GM12872 (cell line): ENCODE measurements around the gene ATP1A4.

Source experiments
- TF ChIP-seq, protein P1 (sequence below): IDR thresholded peaks from 3 replicates; pipeline ENCODE4 v1.5.1; 2011; ENCODE audit warnings: low read depth, mild to moderate bottlenecking, low read length, moderate library complexity; ENCODE audit not compliant: insufficient read depth

The ATP1A4 gene

GRCh38 chr1:160109686-160110085, 41.7 kb upstream of the ATP1A4 start:
- TF ChIP-seq, protein P1, sequence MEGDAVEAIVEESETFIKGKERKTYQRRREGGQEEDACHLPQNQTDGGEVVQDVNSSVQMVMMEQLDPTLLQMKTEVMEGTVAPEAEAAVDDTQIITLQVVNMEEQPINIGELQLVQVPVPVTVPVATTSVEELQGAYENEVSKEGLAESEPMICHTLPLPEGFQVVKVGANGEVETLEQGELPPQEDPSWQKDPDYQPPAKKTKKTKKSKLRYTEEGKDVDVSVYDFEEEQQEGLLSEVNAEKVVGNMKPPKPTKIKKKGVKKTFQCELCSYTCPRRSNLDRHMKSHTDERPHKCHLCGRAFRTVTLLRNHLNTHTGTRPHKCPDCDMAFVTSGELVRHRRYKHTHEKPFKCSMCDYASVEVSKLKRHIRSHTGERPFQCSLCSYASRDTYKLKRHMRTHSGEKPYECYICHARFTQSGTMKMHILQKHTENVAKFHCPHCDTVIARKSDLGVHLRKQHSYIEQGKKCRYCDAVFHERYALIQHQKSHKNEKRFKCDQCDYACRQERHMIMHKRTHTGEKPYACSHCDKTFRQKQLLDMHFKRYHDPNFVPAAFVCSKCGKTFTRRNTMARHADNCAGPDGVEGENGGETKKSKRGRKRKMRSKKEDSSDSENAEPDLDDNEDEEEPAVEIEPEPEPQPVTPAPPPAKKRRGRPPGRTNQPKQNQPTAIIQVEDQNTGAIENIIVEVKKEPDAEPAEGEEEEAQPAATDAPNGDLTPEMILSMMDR, result no peak

DNA sequence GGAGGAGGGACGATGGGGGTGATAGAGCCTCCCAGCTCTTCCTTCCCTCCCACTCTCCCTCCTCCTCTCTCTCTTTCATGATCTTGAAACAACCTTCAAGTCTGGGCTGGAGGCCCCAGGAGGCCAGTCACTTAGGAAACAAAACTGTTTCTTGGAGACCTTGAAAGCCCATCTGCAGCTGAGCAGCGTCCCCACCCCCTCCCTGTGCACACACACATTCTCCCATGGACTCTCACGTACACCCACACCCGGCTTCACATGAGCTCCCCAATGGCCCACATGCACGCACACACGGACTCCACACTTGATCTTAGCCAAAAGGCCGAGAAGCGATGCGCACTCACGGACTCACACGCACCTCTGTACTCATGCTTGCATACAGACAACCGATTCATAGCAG, 39.0 kb upstream of the ATP1A4 start:
- TF ChIP-seq, protein P1, result no peak

DNA sequence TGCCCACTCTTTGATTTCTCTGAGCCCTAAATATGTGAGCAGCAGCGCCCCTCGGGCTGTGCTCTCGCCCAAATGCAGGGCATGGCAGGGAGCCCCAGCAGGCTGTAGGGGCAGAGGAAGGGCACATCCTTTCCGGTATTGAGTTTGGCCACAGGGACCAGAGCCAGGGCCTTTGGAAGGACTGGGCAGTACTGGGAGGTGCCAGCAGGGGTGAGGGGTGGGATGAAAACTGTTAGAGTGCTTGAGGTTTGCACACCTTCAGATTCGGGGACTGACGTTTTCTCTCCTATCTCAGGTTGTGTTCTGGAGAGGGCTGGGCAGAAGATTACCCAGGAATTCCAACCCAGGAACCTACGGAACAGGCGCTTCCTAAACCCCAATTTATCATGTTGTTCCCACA, 38.0 kb upstream of the ATP1A4 start:
- TF ChIP-seq, protein P1, result no peak

DNA sequence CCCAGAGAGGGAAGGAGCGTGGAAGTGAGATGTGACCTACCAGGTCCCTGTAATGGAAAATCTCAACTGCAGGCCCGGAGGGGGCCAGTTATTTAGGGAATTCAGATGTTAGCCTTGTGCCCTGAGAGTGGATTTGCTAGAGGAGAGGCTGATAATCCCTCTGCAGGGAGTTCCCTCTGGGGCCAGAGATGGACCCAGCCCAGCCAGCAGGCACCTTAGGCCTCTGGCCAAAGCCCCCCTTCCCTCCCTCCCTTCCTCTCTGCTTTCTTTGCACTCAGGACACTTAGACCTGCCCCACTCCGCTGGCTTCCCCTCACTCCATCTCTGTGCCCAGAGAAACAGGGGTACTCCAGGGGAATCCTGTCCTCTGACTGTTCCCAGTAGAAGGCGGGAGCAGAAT, 37.3 kb upstream of the ATP1A4 start:
- TF ChIP-seq, protein P1, result no peak

DNA sequence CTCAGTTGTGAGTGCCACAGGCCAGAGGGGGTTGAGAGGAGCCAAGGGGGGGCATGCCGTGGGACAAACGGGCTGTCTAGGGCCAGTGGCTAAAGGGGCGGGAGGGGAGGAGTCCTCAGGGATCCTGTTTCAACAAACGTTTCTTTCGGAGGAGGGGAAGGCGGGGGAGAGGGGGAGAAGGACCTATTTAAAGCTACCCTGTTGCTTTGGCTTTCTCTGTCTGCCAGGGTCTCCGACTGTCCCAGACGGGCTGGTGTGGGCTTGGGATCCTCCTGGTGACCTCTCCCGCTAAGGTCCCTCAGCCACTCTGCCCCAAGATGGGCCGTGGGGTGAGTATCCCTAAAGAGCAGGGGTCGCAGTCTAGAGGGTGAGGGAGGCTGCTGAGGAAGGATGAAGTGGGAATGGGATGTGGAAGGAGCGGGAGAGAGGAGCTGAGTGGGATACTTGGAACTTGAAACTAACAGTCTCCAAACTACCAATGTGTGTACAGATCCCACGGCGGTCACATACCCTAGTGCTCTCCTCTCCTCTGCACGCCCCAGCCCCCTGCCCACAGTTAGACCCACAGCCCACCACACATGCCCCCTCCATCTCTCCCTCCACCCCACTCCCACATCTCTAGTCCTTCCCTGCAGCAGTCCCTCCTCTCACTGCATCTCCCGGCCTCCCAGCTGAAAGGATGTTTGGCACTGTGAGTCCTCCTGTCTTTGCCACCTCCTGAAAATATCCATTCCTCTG, 35.7 kb upstream of the ATP1A4 start, which contains the start of gene ATP1A2:
TSS of gene ATP1A2 (plus strand) at position 215 of the 738 bp plus-strand sequence. CDS start at position 318, 103 bp downstream.
- TF ChIP-seq, protein P1, result no peak

DNA sequence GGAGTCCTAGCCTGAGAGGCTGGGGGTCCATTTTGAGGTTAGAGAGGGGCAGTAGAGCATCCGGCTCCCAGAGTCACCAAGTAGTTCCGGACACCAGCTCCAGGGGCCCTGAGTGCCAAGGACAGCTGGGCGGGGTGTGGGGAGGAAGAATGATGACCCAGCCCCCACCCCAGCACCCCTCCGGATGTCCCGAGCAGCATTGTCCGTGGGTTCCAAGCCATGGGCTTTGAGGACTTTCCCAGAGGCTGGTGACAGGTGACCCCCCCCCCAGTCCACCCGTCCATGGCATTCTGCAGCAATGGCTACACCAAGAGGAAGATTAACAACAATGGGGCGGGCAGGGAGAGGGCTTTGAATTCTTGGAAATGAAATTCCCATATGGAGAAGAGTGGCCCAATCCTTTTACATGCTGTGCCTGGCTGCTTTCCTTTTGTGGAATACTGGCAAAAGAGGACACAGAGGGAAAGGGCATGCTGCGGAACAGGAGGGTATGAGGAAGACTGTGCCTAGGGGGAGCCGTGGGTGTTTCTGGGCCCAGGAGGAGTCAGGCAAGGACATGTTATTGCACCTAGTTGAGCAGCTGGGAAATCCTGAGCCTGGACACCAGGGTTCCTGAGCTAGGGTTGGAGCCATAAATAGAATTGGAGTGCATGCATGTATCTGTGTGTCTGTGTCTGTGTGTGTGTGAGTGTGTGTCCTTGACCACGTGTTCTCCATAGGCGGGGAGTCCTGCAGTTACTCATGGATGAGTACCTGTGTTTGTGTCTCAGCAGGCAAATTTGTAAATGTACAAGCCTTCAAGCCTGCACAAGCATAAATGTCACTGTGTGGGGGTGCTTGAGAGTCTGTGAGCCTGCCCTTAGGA, 34.9 kb upstream of the ATP1A4 start:
- TF ChIP-seq, protein P1, result no peak

- TF ChIP-seq, protein P1, result no peak
Measured at GRCh38 chr1:160117300-160117699, 34.1 kb upstream of the ATP1A4 start.
